H9 (cell line): Measurements from ENCODE around the gene GDAP1L1. TPM values are rescaled to one million over a fixed set of nuclear protein-coding genes. Genes with fewer than 3 reads are reported as not detected.

ENCODE experiments used
- DNase-seq: peaks from one replicate; pipeline ENCODE4 v3.0.0-alpha.2; 2017
- H2AFZ ChIP-seq: one replicate; pipeline ENCODE4 v1.6.1; 2013; ENCODE audit warnings: mild to moderate bottlenecking, low read length, control low read depth, moderate library complexity
- H2AK5ac ChIP-seq: 2 replicates; pipeline ENCODE4 v1.6.1; 2013; ENCODE audit warnings: low read length, control low read depth, mixed read lengths; ENCODE audit not compliant: insufficient read length
- H2BK120ac ChIP-seq: one replicate; pipeline ENCODE4 v1.6.1; 2013; ENCODE audit warnings: low read depth, mild to moderate bottlenecking, low read length, control low read depth, inconsistent platforms; ENCODE audit not compliant: poor library complexity, severe bottlenecking
- H2BK12ac ChIP-seq: 2 replicates; pipeline ENCODE4 v1.6.1; 2013; ENCODE audit warnings: low read length, control low read depth, mixed read lengths, low read depth; ENCODE audit not compliant: insufficient read length
- H2BK15ac ChIP-seq: 2 replicates; pipeline ENCODE4 v1.6.1; 2013; ENCODE audit warnings: low read depth, low read length, control low read depth
- H2BK20ac ChIP-seq: one replicate; pipeline ENCODE4 v1.6.1; 2013; ENCODE audit warnings: low read depth, mild to moderate bottlenecking, low read length, control low read depth, inconsistent platforms; ENCODE audit not compliant: poor library complexity, severe bottlenecking
- H2BK5ac ChIP-seq: 2 replicates; pipeline ENCODE4 v1.6.1; 2013; ENCODE audit warnings: low read length, control low read depth, mixed read lengths; ENCODE audit not compliant: insufficient read length
- H3K14ac ChIP-seq: 2 replicates; pipeline ENCODE4 v1.6.1; 2013; ENCODE audit warnings: low read length, control low read depth; ENCODE audit not compliant: insufficient read depth
- H3K18ac ChIP-seq: 2 replicates; pipeline ENCODE4 v1.6.1; 2013; ENCODE audit warnings: low read depth, mild to moderate bottlenecking, mixed read lengths, low read length, control low read depth; ENCODE audit not compliant: insufficient read length
- H3K23ac ChIP-seq: 2 replicates; pipeline ENCODE4 v1.6.1; 2013; ENCODE audit warnings: low read length, control low read depth, mixed read lengths, low read depth; ENCODE audit not compliant: insufficient read length
- H3K23me2 ChIP-seq: 2 replicates; pipeline ENCODE4 v1.6.1; 2013; ENCODE audit warnings: low read depth, mild to moderate bottlenecking, mixed read lengths, low read length, control low read depth; ENCODE audit not compliant: insufficient read length, poor library complexity, severe bottlenecking
- H3K27ac ChIP-seq: 2 replicates; pipeline ENCODE4 v1.5.1; 2013; ENCODE audit warnings: low read length, control low read depth, mixed read lengths, low read depth; ENCODE audit not compliant: insufficient read length
- H3K27me3 ChIP-seq: 2 replicates; pipeline ENCODE4 v1.6.1; 2013; ENCODE audit warnings: low read length, control low read depth, inconsistent platforms; ENCODE audit not compliant: insufficient read depth
- H3K4ac ChIP-seq: 2 replicates; pipeline ENCODE4 v1.6.1; 2013; ENCODE audit warnings: low read depth, mild to moderate bottlenecking, control low read depth, inconsistent platforms, low read length, moderate library complexity
- H3K4me1 ChIP-seq: 2 replicates; pipeline ENCODE4 v1.6.1; 2013; ENCODE audit warnings: low read length, control low read depth, inconsistent platforms; ENCODE audit not compliant: insufficient read depth
- H3K4me2 ChIP-seq: 2 replicates; pipeline ENCODE4 v1.6.1; 2013; ENCODE audit warnings: low read length, control low read depth, mixed read lengths; ENCODE audit not compliant: insufficient read length, insufficient read depth
- H3K56ac ChIP-seq: 2 replicates; pipeline ENCODE4 v1.6.1; 2013; ENCODE audit warnings: low read depth, mild to moderate bottlenecking, mixed read lengths, low read length, control low read depth; ENCODE audit not compliant: insufficient read length
- H3K79me1 ChIP-seq: 2 replicates; pipeline ENCODE4 v1.6.1; 2013; ENCODE audit warnings: low read depth, mild to moderate bottlenecking, moderate library complexity, low read length, control low read depth, inconsistent platforms; ENCODE audit not compliant: insufficient read depth, poor library complexity, severe bottlenecking
- H3K79me2 ChIP-seq: 2 replicates; pipeline ENCODE4 v1.6.1; 2013; ENCODE audit warnings: low read length, control low read depth, inconsistent platforms; ENCODE audit not compliant: insufficient read depth
- H3K9ac ChIP-seq: 2 replicates; pipeline ENCODE4 v1.6.1; 2013; ENCODE audit warnings: low read length, control low read depth, mixed read lengths; ENCODE audit not compliant: insufficient read length; ENCODE audit errors: extremely low read depth
- H3K9me3 ChIP-seq: one replicate; pipeline ENCODE4 v1.6.1; 2013; ENCODE audit warnings: low read depth, low read length, inconsistent platforms; ENCODE audit not compliant: control insufficient read depth
- H3T11ph ChIP-seq: one replicate; pipeline ENCODE4 v1.6.1; 2013; ENCODE audit warnings: mild to moderate bottlenecking, low read length, control low read depth, inconsistent platforms
- H4K20me1 ChIP-seq: one replicate; pipeline ENCODE4 v1.6.1; 2013; ENCODE audit not compliant: control insufficient read depth, insufficient read length, insufficient read depth
- H4K5ac ChIP-seq: 2 replicates; pipeline ENCODE4 v1.6.1; 2013; ENCODE audit warnings: low read depth, mild to moderate bottlenecking, mixed read lengths, low read length, control low read depth; ENCODE audit not compliant: insufficient read length
- H4K8ac ChIP-seq: replicated peaks from 2 replicates; pipeline ENCODE4 v1.6.1; 2013; ENCODE audit warnings: low read length, control low read depth, mixed read lengths, low read depth; ENCODE audit not compliant: insufficient read length
- H4K91ac ChIP-seq: 2 replicates; pipeline ENCODE4 v1.6.1; 2013; ENCODE audit warnings: low read depth, mild to moderate bottlenecking, moderate library complexity, mixed read lengths, low read length, control low read depth; ENCODE audit not compliant: insufficient read length
- H3K27ac Mint-ChIP-seq, 3 experiments: 2 replicates in 2 of 3; 3 replicates in 1 of 3; pipeline ENCODE4 v1.8.0; 2020 to 2021; ENCODE audit warnings: mixed read lengths in 3 of 3, mild to moderate bottlenecking in 1 of 3, moderate library complexity in 1 of 3
- H3K27me3 Mint-ChIP-seq: 2 replicates; pipeline ENCODE4 v1.8.0; 2021; ENCODE audit warnings: low read depth, mild to moderate bottlenecking, moderate library complexity, mixed read lengths
- H3K36me3 Mint-ChIP-seq, 3 experiments: 2 replicates in 2 of 3; 3 replicates in 1 of 3; pipeline ENCODE4 v1.8.0; 2020 to 2021; ENCODE audit warnings: low read depth in 3 of 3, mixed read lengths in 3 of 3; ENCODE audit not compliant: insufficient read depth in 1 of 3
- H3K4me1 Mint-ChIP-seq, 2 experiments: 2 replicates each; pipeline ENCODE4 v1.8.0; 2020; ENCODE audit warnings: mixed read lengths in 2 of 2
- H3K4me3 Mint-ChIP-seq, 2 experiments: 2 replicates in 1 of 2; 3 replicates in 1 of 2; pipeline ENCODE4 v1.8.0; 2020 to 2021; ENCODE audit warnings: mild to moderate bottlenecking in 2 of 2, mixed read lengths in 2 of 2, moderate library complexity in 1 of 2
- H3K9me3 Mint-ChIP-seq, 2 experiments: 2 replicates in 1 of 2; 3 replicates in 1 of 2; pipeline ENCODE4 v1.8.0; 2020; ENCODE audit warnings: mild to moderate bottlenecking in 2 of 2, mixed read lengths in 2 of 2, moderate library complexity in 1 of 2
- CTCF ChIP-seq: fragments of 200-600 bp; sonication (generic); conservative IDR thresholded peaks from 3 replicates; pipeline ENCODE4 v1.8.0; 2021; ENCODE audit warnings: antibody characterized with exemption, mild to moderate bottlenecking
- WGBS: extraction: QIAGEN DNeasy Blood & Tissue Kit; methylation state at CpG from one replicate; pipeline ENCODE4 v1.1.7; 2013; ENCODE audit warnings: missing lambda C conversion rate, low lambda C conversion rate, mixed read lengths; ENCODE audit not compliant: insufficient read length; ENCODE audit errors: extremely low coverage; 5-methylcytosine and 5-hydroxymethylcytosine counted together
- total RNA-seq: library from RNA; stranded (reverse); gene quantifications from 2 replicates; pipeline ENCODE4 v1.2.1, GENCODE V29; 2021

The GDAP1L1 gene
- total RNA-seq, 1 experiment from 2014 or later, result 5.9 TPM

- H3K79me1 ChIP-seq, result no peaks in the 10 kb centered on the region
- no peak overlapping the region for H4K8ac ChIP-seq
- peaks cover 4% of the 10 kb centered on the region for H3K23me2 ChIP-seq
- TF ChIP-seq CTCF, result no peak
- H3K79me2 ChIP-seq, result no peaks in the 10 kb centered on the region
- WGBS, result no CpG with 5 or more reads among the region's 10 CpGs
- H2BK15ac ChIP-seq, result no peak overlapping the region
- no peak overlapping the region for H2BK5ac ChIP-seq
- H2BK20ac ChIP-seq, result no peak overlapping the region
- no peak overlapping the region for H3K27ac ChIP-seq
- no peak overlapping the region for H3K4me3 Mint-ChIP-seq
- no peaks in the 10 kb centered on the region for H3K27me3 ChIP-seq
- H3K4me1 ChIP-seq, result peaks cover 2% of the 10 kb centered on the region; the same call in 1 of the 2 replicates
- no peak overlapping the region for H2BK12ac ChIP-seq
- H3K9ac ChIP-seq, result no peak overlapping the region
- H3K9me3 ChIP-seq, result no peaks in the 10 kb centered on the region
- DNase-seq, result no peak
- peaks cover 1 to 2% (median 2%) of the 10 kb centered on the region in 3 experiments; a peak in 3 of 7 replicates for H3K36me3 Mint-ChIP-seq
- H3K9me3 Mint-ChIP-seq, result peaks cover 6 to 7% of the 10 kb centered on the region in 2 experiments; a peak in 3 of 5 replicates
- H3K18ac ChIP-seq, result no peak overlapping the region
- H2BK120ac ChIP-seq, result no peak overlapping the region
- no peak overlapping the region for H3K23ac ChIP-seq
- H4K5ac ChIP-seq, result no peak overlapping the region
- H3K56ac ChIP-seq, result no peak overlapping the region
- H3K4me2 ChIP-seq, result no peak overlapping the region
- no peaks in the 10 kb centered on the region for H4K20me1 ChIP-seq
- H3T11ph ChIP-seq, result no peak overlapping the region
- H4K91ac ChIP-seq, result no peak overlapping the region
- peaks cover 4% of the 10 kb centered on the region for H3K27me3 Mint-ChIP-seq
- no peak overlapping the region for H3K4ac ChIP-seq
- H2AK5ac ChIP-seq, result no peak overlapping the region
- H3K27ac Mint-ChIP-seq, result no peak overlapping the region
- peaks cover 2% of the 10 kb centered on the region in 2 experiments; a peak in 3 of 4 replicates for H3K4me1 Mint-ChIP-seq
- no peak overlapping the region for H3K14ac ChIP-seq
- H2AFZ ChIP-seq, result no peak overlapping the region
These were observed 26.4 kb downstream of the GDAP1L1 start for GRCh38 chr20:44273231-44274215.
